Activated CD4-positive, alpha-beta T cell treated with anti-CD3 and anti-CD28 coated beads, Interleukin-2, amount 50 U/mL, for 1 hour (primary cell): ENCODE measurements around the gene MAGI3.
"Not testable (repeated sequence)": the region's sequence is repeated elsewhere in the genome, so short reads cannot be mapped to it uniquely, and the experiment has no call there.

Source experiments
- DNase-seq: peaks from one replicate; pipeline ENCODE4 v3.0.0-alpha.2; 2020

MAGI3 gene

DNA sequence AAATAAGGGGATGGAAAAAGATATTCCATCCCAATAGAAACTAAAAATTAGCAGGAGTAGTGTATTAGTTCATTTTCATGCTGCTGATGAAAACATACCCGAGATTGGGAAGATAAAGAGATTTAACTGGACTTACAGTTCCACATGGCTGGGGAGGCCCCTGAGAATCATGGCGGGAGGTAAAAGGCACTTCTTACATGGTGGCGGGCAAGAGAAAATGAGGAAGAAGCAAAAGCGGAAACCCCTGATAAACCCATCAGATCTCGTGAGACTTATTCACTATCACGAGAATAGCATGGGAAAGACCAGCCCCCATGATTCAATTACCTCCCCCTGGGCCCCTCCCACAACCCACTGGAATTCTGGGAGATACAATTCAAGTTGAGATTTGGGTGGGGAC lies 327.2 kb downstream of the MAGI3 start:
- not testable (repeated sequence) for DNase-seq

DNA sequence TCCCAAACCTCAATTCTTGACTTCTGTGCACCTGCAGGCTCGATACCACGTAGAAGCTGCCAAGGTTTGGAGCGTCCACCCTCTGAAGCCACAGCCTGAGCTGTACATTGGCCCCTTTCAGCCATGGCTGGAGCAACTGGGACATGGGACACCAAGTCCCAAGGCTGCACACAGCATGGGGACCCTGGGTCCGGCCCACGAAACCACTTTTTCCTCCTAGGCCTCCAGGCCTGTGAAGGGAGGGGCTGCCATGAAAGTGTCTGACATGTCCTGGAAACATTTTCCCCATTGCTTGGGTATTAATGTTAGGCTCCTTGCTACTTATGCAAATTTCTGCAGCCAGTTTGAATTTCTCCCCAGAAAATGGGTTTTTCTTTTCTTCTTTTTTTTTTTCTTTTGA lies 328.3 kb downstream of the MAGI3 start:
- not testable (repeated sequence) for DNase-seq

DNA sequence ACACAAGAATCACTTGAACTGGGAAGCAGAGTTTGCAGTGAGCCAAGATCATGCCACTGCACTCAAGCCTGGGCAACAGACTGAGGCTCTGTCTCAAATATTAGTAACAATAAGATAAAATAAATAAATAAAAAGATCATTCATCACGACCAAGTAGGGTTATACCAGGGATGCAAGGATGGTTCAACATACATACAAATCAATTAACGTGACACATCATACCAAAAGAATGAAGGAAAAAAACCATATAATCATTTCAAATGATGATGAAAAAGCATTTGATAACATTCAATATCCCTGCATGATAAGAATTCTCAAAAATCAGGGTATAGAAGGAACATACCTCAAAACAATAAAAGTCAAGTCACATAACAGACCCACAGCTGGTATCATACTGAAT lies 330.7 kb downstream of the MAGI3 start:
- no peak for DNase-seq

DNA sequence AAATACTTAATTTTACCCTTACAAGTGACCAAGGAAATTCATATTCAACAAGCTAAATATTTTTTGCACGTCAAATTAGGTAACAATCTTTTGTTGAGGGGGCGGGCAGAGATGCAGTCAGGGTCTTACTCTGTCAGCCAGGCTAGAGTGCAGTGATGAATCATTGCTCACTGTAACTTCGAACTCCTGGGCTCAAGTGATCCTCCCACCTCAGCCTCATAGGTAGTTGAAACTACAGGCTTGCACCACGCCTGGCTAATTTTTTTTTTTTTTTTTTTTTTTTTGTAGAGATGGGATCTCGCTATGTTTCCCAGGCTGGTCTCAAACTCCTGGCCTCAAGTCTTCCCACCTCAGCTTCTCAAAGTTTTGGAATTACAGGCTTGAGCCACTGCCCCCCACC lies 342.5 kb downstream of the MAGI3 start:
- no peak for DNase-seq

DNA sequence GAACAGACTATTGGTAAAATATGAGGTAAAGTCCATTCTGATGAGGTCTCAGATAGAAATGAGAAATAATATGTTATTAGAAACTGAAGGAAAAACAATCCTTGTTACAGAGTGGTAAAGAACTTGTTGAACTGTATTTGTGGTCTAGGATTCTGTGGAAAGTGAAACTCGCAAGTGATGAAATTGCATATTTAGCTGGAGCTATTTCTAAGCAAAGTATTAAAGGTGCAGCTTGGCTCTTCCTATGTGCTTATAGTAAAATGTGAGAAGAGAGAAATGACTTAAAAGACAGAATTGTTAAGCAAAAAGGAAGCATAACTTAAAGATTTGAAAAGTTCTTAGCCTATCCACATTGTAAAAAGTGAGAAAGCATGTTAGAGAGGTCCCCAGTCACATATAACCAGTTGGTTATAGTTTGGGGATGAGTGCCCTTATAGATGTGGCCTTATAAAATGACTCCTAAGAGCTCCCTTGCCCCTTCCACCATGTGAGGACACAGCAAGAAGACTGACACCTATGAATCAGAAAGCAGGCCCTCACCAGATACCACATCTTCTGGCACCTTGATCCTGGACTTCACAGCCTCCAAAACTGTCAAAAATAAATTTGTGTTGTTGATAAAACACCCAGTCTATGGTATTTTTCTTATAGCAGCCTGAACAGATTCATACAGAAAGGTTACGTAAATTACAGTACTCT lies 344.2 kb downstream of the MAGI3 start:
- DNase-seq = no peak
